Measurements from ENCODE around the gene CDHR5.
"Not testable (repeated sequence)": the region's sequence is repeated elsewhere in the genome, so short reads cannot be mapped to it uniquely, and the experiment has no call there.

Gene CDHR5

GRCh38 chr11:624705-625635 lies at the start of gene CDHR5:
CDHR5 (minus strand) TSS chr11:624955; CDS start chr11:624902, 53 bp downstream.
- no peak for DNase-seq

- DNase-seq, result no peak
Measured at GRCh38 chr11:674406-674805, 49.7 kb upstream of the CDHR5 start.

GRCh38 chr11:673866-674265 lies 49.1 kb upstream of the CDHR5 start:
- DNase-seq, result no peak

GRCh38 chr11:665704-666281 lies 41.0 kb upstream of the CDHR5 start:
- no peak for DNase-seq

- DNase-seq, result no peak
Measured at GRCh38 chr11:665062-665703, 40.4 kb upstream of the CDHR5 start.

GRCh38 chr11:662689-663274 lies 38.0 kb upstream of the CDHR5 start:
- peak; percentile 76 for DNase-seq

- no peak for DNase-seq
Measured at GRCh38 chr11:660681-661444, 36.1 kb upstream of the CDHR5 start.

GRCh38 chr11:660281-660680 lies 35.5 kb upstream of the CDHR5 start:
- DNase-seq, result no peak

- DNase-seq, result no peak
Measured at GRCh38 chr11:659532-660085, 34.9 kb upstream of the CDHR5 start.

GRCh38 chr11:657691-658126 lies 33.0 kb upstream of the CDHR5 start:
- no peak for DNase-seq

GRCh38 chr11:656866-657265 lies 32.1 kb upstream of the CDHR5 start:
- no peak for DNase-seq

GRCh38 chr11:656426-656825 lies 31.7 kb upstream of the CDHR5 start:
- no peak for DNase-seq

GRCh38 chr11:655036-655726 lies 30.4 kb upstream of the CDHR5 start:
- no peak for DNase-seq

- not testable (repeated sequence) for DNase-seq
Measured at GRCh38 chr11:654444-654843, 29.7 kb upstream of the CDHR5 start.

- DNase-seq, result no peak
Measured at GRCh38 chr11:653837-654236, 29.1 kb upstream of the CDHR5 start.

GRCh38 chr11:653136-653535 lies 28.4 kb upstream of the CDHR5 start:
- not testable (repeated sequence) for DNase-seq

- DNase-seq, result no peak
Measured at GRCh38 chr11:650482-650881, 25.7 kb upstream of the CDHR5 start.

GRCh38 chr11:647672-648158 lies 23.0 kb upstream of the CDHR5 start:
- DNase-seq, result not testable (repeated sequence)

- no peak for DNase-seq
Measured at GRCh38 chr11:646214-646613, 21.5 kb upstream of the CDHR5 start.

GRCh38 chr11:645536-645935 lies 20.8 kb upstream of the CDHR5 start:
- DNase-seq, result no peak

All from activated CD8-positive, alpha-beta memory T cell treated with anti-CD3 and anti-CD28 coated beads for 24 hours (primary cell).